GM12878 (cell line): ENCODE results near the gene BAG3. TPM values are rescaled to one million over a fixed set of nuclear protein-coding genes. Genes with fewer than 3 reads are reported as not detected.

Experiments used
- BCL11A ChIP-seq: IDR thresholded peaks from 2 replicates; pipeline ENCODE4 v1.6.1; 2011; ENCODE audit warnings: low read depth, low read length
- CHD1 ChIP-seq: IDR thresholded peaks from 2 replicates; pipeline ENCODE4 v1.6.1; 2012; ENCODE audit warnings: low read depth, low read length, improper control_type of control experiment
- CHD4 ChIP-seq: fragments of 200-600 bp; sonication (generic); IDR thresholded peaks from 2 replicates; pipeline ENCODE4 v1.6.1; 2016; ENCODE audit warnings: mild to moderate bottlenecking
- CUX1 ChIP-seq: IDR thresholded peaks from 2 replicates; pipeline ENCODE4 v1.6.1; 2012; ENCODE audit warnings: improper control_type of control experiment, low read depth, low read length; ENCODE audit not compliant: insufficient replicate concordance
- ETV6 ChIP-seq, 2 experiments: fragments of 450-650 bp in 1 of 2; IDR thresholded peaks in 1 of 2; conservative IDR thresholded peaks in 1 of 2; 2 replicates each; pipeline ENCODE4 v1.6.1; 2014; ENCODE audit warnings: antibody characterized with exemption in 1 of 2, borderline replicate concordance in 1 of 2, low read depth in 1 of 2, mild to moderate bottlenecking in 1 of 2, moderate library complexity in 1 of 2
- MYB ChIP-seq: fragments of 150-350 bp; IDR thresholded peaks from 2 replicates; pipeline ENCODE4 v1.6.1; 2014; ENCODE audit warnings: mild to moderate bottlenecking, low read depth, low read length, borderline replicate concordance
- NFYA ChIP-seq: IDR thresholded peaks from 2 replicates; pipeline ENCODE4 v1.6.1; 2011; ENCODE audit warnings: low read depth, mild to moderate bottlenecking, low read length, improper control_type of control experiment, borderline replicate concordance
- NR2C1 ChIP-seq: fragments of 450-650 bp; IDR thresholded peaks from 2 replicates; pipeline ENCODE4 v1.6.1; 2017; ENCODE audit warnings: antibody characterized with exemption, mild to moderate bottlenecking, moderate library complexity
- SIX5 ChIP-seq: IDR thresholded peaks from 2 replicates; pipeline ENCODE4 v1.6.1; 2011; ENCODE audit warnings: mild to moderate bottlenecking, low read depth, low read length, moderate library complexity; ENCODE audit not compliant: severe bottlenecking
- STAT1 ChIP-seq: fragments of 450-650 bp; conservative IDR thresholded peaks from 2 replicates; pipeline ENCODE4 v1.6.1; 2014; ENCODE audit warnings: antibody characterized with exemption, mild to moderate bottlenecking
- YBX1 ChIP-seq: fragments of 450-650 bp; IDR thresholded peaks from 2 replicates; pipeline ENCODE4 v1.6.1; 2016; ENCODE audit warnings: antibody characterized with exemption
- ZBED1 ChIP-seq: IDR thresholded peaks from 2 replicates; pipeline ENCODE4 v1.6.1; 2016; ENCODE audit warnings: borderline replicate concordance
- ZNF384 ChIP-seq: IDR thresholded peaks from 2 replicates; pipeline ENCODE4 v1.6.1; 2012; ENCODE audit warnings: low read depth, mild to moderate bottlenecking, low read length, improper control_type of control experiment, borderline replicate concordance
- polyA plus RNA-seq, 11 experiments: library from polyadenylated mRNA; depleted of rRNA in 4 of 11; unstranded in 6 of 11; stranded (reverse) in 5 of 11; fragments of >200 nt; fragmentation: Nextera tagmentation in 4 of 11; fragmentation: Illumina TruSeq in 1 of 11; extraction: Ambion mirVana in 4 of 11; extraction: Trizol in 1 of 11; gene quantifications; 1 replicate in 1 of 11; 2 replicates in 10 of 11; pipeline versions ENCODE4 v1.2.1 to v1.2.3, GENCODE V29; 2011 to 2016; ENCODE audit warnings: inconsistent platforms in 2 of 11, missing spikeins in 2 of 11, low read depth in 1 of 11
- total RNA-seq, 4 experiments: library from RNA; depleted of rRNA in 3 of 4; stranded (reverse); fragments of >200 nt in 3 of 4; fragmentation: Illumina TruSeq in 1 of 4; extraction: Trizol in 1 of 4; gene quantifications; 2 replicates each; pipeline versions ENCODE4 v1.2.1 to v1.2.3, GENCODE V29; 2013 to 2021
- TF ChIP-seq, protein P1 (sequence below): fragments of 450-650 bp; IDR thresholded peaks from 2 replicates; pipeline ENCODE4 v1.6.1; 2017; ENCODE audit warnings: antibody characterized with exemption, mild to moderate bottlenecking, moderate library complexity
- TF ChIP-seq, protein P2 (sequence below): IDR thresholded peaks from 2 replicates; pipeline ENCODE4 v1.6.1; 2012; ENCODE audit warnings: low read length, inconsistent platforms
- TF ChIP-seq, protein P3 (sequence below): fragments of 450-650 bp; IDR thresholded peaks from 2 replicates; pipeline ENCODE4 v1.6.1; 2017; ENCODE audit warnings: mild to moderate bottlenecking, moderate library complexity

Gene BAG3
- total and polyA plus RNA-seq, 10 of the 15 experiments (the other 5 are each of a cell fraction or from before 2014, with no cell fraction given), result 0.71 to 14.1 (median 4.3) TPM

DNA sequence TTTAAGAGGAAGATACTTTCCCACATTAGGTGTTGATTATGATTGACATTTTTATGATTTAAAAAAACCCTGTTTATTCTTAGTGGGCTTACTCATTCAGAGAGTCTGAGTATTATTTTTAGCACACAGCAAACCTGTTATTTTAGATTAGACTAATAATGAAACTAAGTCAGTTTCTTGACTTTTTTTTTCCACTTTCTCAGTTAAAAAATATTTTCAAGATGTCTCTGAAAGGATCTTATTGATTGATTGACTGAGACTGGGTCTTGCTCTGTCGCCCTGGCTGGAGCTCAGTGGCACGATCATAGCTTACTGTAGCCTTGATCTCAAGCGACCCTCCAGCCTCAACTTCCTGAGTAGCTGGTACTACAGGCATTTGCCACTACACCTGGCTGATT, 54.3 kb downstream of the BAG3 start (continued):
- TF ChIP-seq CUX1 (peak; percentile 86), NR2C1 (peak; percentile 53; the same call in 1 of the 2 replicates), ETV6 (conservative IDR thresholded peaks at IDR 0.05 in 1 of 2, IDR thresholded peaks at IDR 0.05 in 1 of 2; ENCODE audit: borderline replicate concordance in 1 of 2, low read depth in 1 of 2) (peak in 1 of 2 experiments; percentile 25; a peak in 1 of 4 replicates), ZNF384 (peak; percentile 97), STAT1 (no peak), MYB (peak; percentile 83), CHD1 (no peak), SIX5 (no peak), CHD4 (no peak), NFYA (no peak), BCL11A (peak; percentile 92; the same call in 1 of the 2 replicates), YBX1 (no peak), ZBED1 (peak; percentile 98)
- TF ChIP-seq, protein P1, sequence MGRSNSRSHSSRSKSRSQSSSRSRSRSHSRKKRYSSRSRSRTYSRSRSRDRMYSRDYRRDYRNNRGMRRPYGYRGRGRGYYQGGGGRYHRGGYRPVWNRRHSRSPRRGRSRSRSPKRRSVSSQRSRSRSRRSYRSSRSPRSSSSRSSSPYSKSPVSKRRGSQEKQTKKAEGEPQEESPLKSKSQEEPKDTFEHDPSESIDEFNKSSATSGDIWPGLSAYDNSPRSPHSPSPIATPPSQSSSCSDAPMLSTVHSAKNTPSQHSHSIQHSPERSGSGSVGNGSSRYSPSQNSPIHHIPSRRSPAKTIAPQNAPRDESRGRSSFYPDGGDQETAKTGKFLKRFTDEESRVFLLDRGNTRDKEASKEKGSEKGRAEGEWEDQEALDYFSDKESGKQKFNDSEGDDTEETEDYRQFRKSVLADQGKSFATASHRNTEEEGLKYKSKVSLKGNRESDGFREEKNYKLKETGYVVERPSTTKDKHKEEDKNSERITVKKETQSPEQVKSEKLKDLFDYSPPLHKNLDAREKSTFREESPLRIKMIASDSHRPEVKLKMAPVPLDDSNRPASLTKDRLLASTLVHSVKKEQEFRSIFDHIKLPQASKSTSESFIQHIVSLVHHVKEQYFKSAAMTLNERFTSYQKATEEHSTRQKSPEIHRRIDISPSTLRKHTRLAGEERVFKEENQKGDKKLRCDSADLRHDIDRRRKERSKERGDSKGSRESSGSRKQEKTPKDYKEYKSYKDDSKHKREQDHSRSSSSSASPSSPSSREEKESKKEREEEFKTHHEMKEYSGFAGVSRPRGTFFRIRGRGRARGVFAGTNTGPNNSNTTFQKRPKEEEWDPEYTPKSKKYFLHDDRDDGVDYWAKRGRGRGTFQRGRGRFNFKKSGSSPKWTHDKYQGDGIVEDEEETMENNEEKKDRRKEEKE, result no peak
- TF ChIP-seq, protein P2, sequence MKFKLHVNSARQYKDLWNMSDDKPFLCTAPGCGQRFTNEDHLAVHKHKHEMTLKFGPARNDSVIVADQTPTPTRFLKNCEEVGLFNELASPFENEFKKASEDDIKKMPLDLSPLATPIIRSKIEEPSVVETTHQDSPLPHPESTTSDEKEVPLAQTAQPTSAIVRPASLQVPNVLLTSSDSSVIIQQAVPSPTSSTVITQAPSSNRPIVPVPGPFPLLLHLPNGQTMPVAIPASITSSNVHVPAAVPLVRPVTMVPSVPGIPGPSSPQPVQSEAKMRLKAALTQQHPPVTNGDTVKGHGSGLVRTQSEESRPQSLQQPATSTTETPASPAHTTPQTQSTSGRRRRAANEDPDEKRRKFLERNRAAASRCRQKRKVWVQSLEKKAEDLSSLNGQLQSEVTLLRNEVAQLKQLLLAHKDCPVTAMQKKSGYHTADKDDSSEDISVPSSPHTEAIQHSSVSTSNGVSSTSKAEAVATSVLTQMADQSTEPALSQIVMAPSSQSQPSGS, result peak; percentile 99
- TF ChIP-seq, protein P3, sequence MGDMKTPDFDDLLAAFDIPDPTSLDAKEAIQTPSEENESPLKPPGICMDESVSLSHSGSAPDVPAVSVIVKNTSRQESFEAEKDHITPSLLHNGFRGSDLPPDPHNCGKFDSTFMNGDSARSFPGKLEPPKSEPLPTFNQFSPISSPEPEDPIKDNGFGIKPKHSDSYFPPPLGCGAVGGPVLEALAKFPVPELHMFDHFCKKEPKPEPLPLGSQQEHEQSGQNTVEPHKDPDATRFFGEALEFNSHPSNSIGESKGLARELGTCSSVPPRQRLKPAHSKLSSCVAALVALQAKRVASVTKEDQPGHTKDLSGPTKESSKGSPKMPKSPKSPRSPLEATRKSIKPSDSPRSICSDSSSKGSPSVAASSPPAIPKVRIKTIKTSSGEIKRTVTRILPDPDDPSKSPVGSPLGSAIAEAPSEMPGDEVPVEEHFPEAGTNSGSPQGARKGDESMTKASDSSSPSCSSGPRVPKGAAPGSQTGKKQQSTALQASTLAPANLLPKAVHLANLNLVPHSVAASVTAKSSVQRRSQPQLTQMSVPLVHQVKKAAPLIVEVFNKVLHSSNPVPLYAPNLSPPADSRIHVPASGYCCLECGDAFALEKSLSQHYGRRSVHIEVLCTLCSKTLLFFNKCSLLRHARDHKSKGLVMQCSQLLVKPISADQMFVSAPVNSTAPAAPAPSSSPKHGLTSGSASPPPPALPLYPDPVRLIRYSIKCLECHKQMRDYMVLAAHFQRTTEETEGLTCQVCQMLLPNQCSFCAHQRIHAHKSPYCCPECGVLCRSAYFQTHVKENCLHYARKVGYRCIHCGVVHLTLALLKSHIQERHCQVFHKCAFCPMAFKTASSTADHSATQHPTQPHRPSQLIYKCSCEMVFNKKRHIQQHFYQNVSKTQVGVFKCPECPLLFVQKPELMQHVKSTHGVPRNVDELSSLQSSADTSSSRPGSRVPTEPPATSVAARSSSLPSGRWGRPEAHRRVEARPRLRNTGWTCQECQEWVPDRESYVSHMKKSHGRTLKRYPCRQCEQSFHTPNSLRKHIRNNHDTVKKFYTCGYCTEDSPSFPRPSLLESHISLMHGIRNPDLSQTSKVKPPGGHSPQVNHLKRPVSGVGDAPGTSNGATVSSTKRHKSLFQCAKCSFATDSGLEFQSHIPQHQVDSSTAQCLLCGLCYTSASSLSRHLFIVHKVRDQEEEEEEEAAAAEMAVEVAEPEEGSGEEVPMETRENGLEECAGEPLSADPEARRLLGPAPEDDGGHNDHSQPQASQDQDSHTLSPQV, result peak; percentile 90
